ENCODE measurements around the gene RNF34. TPM values are rescaled to one million over a fixed set of nuclear protein-coding genes. Genes with fewer than 3 reads are reported as not detected.

Gene RNF34
- total and polyA plus RNA-seq, 2 donors (not counting 3 experiments of a cell fraction or from before 2014, with no cell fraction given) = 37.6 to 51.1 TPM

GRCh38 chr12:121444842-121445202 is 44.9 kb downstream of the RNF34 start:
- H3K79me2 ChIP-seq (ENCODE audit: control insufficient read depth, insufficient read depth, low read length) = peaks cover 4% of the 10 kb centered on the region
- ChIA-PET CTCF (interaction anchor here (0.9 to 8.5 kb wide), 5 partner anchors 12 to 112 kb away, joined by 3 to 110 read pairs (median 3); no protein-coding TSS in a partner anchor), POLR2A (no interaction called here)
- dilution Hi-C loops (cut with MboI; ENCODE audit: extremely low pct_ligation_motif_present, low sequenced_read_pairs) (no loop called here), intact Hi-C loops (cut with micrococcal nuclease) (loop anchor here (5.0 kb wide), 1 partner anchor 93 kb away; the partner anchor contains the start of gene ANAPC5)
- H3K9ac ChIP-seq (replicated peaks; ENCODE audit: extremely low read depth, insufficient read depth, low read length) = no peak overlapping the region
- FAIRE-seq (no peak), DNase-seq (ENCODE audit: low read depth, low spot score) (no peak)
- BruUV-seq (replicated peaks) = no TSS peak
- H3K36me3 ChIP-seq (ENCODE audit: control insufficient read depth in 2 of 2, extremely low read depth in 1 of 2, insufficient read depth in 2 of 2, low read length in 2 of 2) = peaks cover 2 to 20% of the 10 kb centered on the region in 2 experiments
- no peak overlapping the region for H3K27ac ChIP-seq (ENCODE audit: insufficient read depth, low read depth, low read length)
- H3K9me3 ChIP-seq (replicated peaks; ENCODE audit: control insufficient read depth, insufficient read depth, low read length) = no peaks in the 10 kb centered on the region
- H3K4me2 ChIP-seq (ENCODE audit: insufficient read depth, low read length) = no peak overlapping the region
- no peaks in the 10 kb centered on the region for H3K27me3 ChIP-seq (ENCODE audit: control insufficient read depth in 2 of 2, insufficient read depth in 2 of 2, low read length in 2 of 2)
- no peak overlapping the region for H2AFZ ChIP-seq (ENCODE audit: low read depth, low read length)
- no peaks in the 10 kb centered on the region for H4K20me1 ChIP-seq (replicated peaks; ENCODE audit: control insufficient read depth, extremely low read depth, insufficient read depth, low read length)
- H3K4me1 ChIP-seq (ENCODE audit: control insufficient read depth, extremely low read depth, insufficient read depth, low read length) = no peaks in the 10 kb centered on the region
- H3K9me1 ChIP-seq (replicated peaks; ENCODE audit: control insufficient read depth, extremely low read depth, insufficient read depth, low read length) = no peaks in the 10 kb centered on the region
- H3K4me3 ChIP-seq (replicated peaks in 1 of 3; ENCODE audit: insufficient read depth in 1 of 3, low read depth in 1 of 3, low read length in 3 of 3) = no peak overlapping the region
- TF ChIP-seq POLR2A (IDR thresholded peaks at IDR 0.05; ENCODE audit: low read depth, low read length) = no peak
- no peak for TF ChIP-seq POLR2AphosphoS5 (IDR thresholded peaks at IDR 0.05; ENCODE audit: insufficient read depth, low read depth, low read length)
- TF ChIP-seq EZH2 (IDR thresholded peaks at IDR 0.05; ENCODE audit: borderline replicate concordance, low read depth, low read length, severe bottlenecking) = no peak
- no peak for TF ChIP-seq MYC (IDR thresholded peaks at IDR 0.05; ENCODE audit: low read depth, low read length)
- no peak for TF ChIP-seq FOS (IDR thresholded peaks at IDR 0.05; ENCODE audit: borderline replicate concordance, insufficient read depth, low read length)
- TF ChIP-seq, protein P1, sequence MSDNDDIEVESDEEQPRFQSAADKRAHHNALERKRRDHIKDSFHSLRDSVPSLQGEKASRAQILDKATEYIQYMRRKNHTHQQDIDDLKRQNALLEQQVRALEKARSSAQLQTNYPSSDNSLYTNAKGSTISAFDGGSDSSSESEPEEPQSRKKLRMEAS (IDR thresholded peaks at IDR 0.05; ENCODE audit: insufficient read depth, insufficient read length) = no peak
- TF ChIP-seq CTCF (IDR thresholded peaks at IDR 0.05; ENCODE audit: extremely low read depth in 1 of 2, insufficient read depth in 1 of 2, low read depth in 1 of 2, low read length in 2 of 2) = no peak
- no peak for TF ChIP-seq GATA2 (IDR thresholded peaks at IDR 0.05; ENCODE audit: insufficient read depth, insufficient read length, low read depth, low read length)
- no peak for TF ChIP-seq JUN (IDR thresholded peaks at IDR 0.05; ENCODE audit: borderline replicate concordance, insufficient read depth, insufficient read length, low read depth)

Measured in endothelial cell of umbilical vein (primary cell).